Vagina (tissue), 2 donors: ENCODE results near the gene PSPN.

ENCODE experiments used
- POLR2A ChIP-seq, 2 donors: fragments of 450-650 bp; IDR thresholded peaks; one replicate each; pipeline ENCODE4 v1.6.1; 2017; ENCODE audit warnings: antibody characterized with exemption in 2 of 2, mild to moderate bottlenecking in 2 of 2, moderate library complexity in 2 of 2
- POLR2AphosphoS5 ChIP-seq, 2 donors: sonication (generic); formaldehyde crosslinking; IDR thresholded peaks; one replicate each; pipeline ENCODE4 v1.9.0; 2017; ENCODE audit warnings: antibody characterized with exemption in 2 of 2, mild to moderate bottlenecking in 2 of 2, low read depth in 1 of 2; ENCODE audit not compliant: insufficient read depth in 1 of 2
- TF ChIP-seq, protein P1 (sequence below), 3 experiments: fragments of 450-650 bp in 2 of 3; fragments of 200-600 bp in 1 of 3; sonication (generic) in 1 of 3; IDR thresholded peaks; one replicate each; pipeline ENCODE4 v1.5.1; 2017 to 2019; ENCODE audit warnings: antibody characterized with exemption in 3 of 3, mild to moderate bottlenecking in 2 of 3, moderate library complexity in 2 of 3

- TF ChIP-seq, protein P1, sequence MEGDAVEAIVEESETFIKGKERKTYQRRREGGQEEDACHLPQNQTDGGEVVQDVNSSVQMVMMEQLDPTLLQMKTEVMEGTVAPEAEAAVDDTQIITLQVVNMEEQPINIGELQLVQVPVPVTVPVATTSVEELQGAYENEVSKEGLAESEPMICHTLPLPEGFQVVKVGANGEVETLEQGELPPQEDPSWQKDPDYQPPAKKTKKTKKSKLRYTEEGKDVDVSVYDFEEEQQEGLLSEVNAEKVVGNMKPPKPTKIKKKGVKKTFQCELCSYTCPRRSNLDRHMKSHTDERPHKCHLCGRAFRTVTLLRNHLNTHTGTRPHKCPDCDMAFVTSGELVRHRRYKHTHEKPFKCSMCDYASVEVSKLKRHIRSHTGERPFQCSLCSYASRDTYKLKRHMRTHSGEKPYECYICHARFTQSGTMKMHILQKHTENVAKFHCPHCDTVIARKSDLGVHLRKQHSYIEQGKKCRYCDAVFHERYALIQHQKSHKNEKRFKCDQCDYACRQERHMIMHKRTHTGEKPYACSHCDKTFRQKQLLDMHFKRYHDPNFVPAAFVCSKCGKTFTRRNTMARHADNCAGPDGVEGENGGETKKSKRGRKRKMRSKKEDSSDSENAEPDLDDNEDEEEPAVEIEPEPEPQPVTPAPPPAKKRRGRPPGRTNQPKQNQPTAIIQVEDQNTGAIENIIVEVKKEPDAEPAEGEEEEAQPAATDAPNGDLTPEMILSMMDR (IDR thresholded peaks at IDR 0.05): peak in 2 of 3 experiments; percentile 20 to 24
- no peak for TF ChIP-seq POLR2A (IDR thresholded peaks at IDR 0.05)
- no peak for TF ChIP-seq POLR2AphosphoS5 (IDR thresholded peaks at IDR 0.05; ENCODE audit: insufficient read depth in 1 of 2, low read depth in 1 of 2)
These were observed 21.5 kb downstream of the PSPN start for GRCh38 chr19:6354098-6354674.
